OCI-LY1 (cell line): Measurements from ENCODE around the gene CLPTM1L.

Experiments
- H2AFZ ChIP-seq: fragments of 200-600 bp; sonication (generic), shearing (Covaris generic); 2 replicates; pipeline ENCODE4 v1.6.0; 2014; ENCODE audit warnings: antibody characterized with exemption, mild to moderate bottlenecking, low read length
- H3F3A ChIP-seq: fragments of 200-600 bp; sonication (generic), shearing (Covaris generic); 2 replicates; pipeline ENCODE4 v1.6.0; 2014; ENCODE audit warnings: mild to moderate bottlenecking, antibody characterized with exemption, low read length, moderate library complexity; ENCODE audit not compliant: insufficient read depth
- H3K27ac ChIP-seq: fragments of 200-600 bp; sonication (generic); 2 replicates; pipeline ENCODE4 v1.5.1; 2014; ENCODE audit warnings: low read length, mixed run types, mild to moderate bottlenecking, low read depth; ENCODE audit not compliant: poor library complexity, severe bottlenecking
- H3K27me3 ChIP-seq: fragments of 200-600 bp; sonication (generic); 2 replicates; pipeline ENCODE4 v1.6.0; 2014; ENCODE audit warnings: antibody characterized with exemption, mild to moderate bottlenecking, low read length, moderate library complexity; ENCODE audit not compliant: insufficient read depth
- H3K36me3 ChIP-seq: fragments of 200-600 bp; sonication (generic); 2 replicates; pipeline ENCODE4 v1.6.1; 2014; ENCODE audit warnings: mild to moderate bottlenecking, antibody characterized with exemption, low read length, moderate library complexity, mixed read lengths; ENCODE audit not compliant: insufficient read depth
- H3K4me1 ChIP-seq: fragments of 200-600 bp; sonication (generic); 2 replicates; pipeline ENCODE4 v1.5.1; 2014; ENCODE audit warnings: mild to moderate bottlenecking, low read length, moderate library complexity; ENCODE audit not compliant: insufficient read depth, severe bottlenecking
- H3K4me2 ChIP-seq: fragments of 200-600 bp; sonication (generic), shearing (Covaris generic); 2 replicates; pipeline ENCODE4 v1.6.1; 2014; ENCODE audit warnings: low read length
- H3K4me3 ChIP-seq: fragments of 200-600 bp; sonication (generic); 2 replicates; pipeline ENCODE4 v1.5.1; 2014; ENCODE audit warnings: low read length, low read depth, mild to moderate bottlenecking, mixed read lengths; ENCODE audit not compliant: poor library complexity, severe bottlenecking
- H3K79me2 ChIP-seq: fragments of 200-600 bp; shearing (Covaris generic); 2 replicates; pipeline ENCODE4 v1.6.1; 2016; ENCODE audit warnings: mixed run types, low read length, mixed read lengths; ENCODE audit not compliant: insufficient read depth
- H3K9ac ChIP-seq: fragments of 200-600 bp; sonication (generic), shearing (Covaris generic); 2 replicates; pipeline ENCODE4 v1.6.1; 2014; ENCODE audit warnings: mild to moderate bottlenecking, low read length, mixed read lengths
- H3K9me2 ChIP-seq: fragments of 200-600 bp; sonication (generic), shearing (Covaris generic); 2 replicates; pipeline ENCODE4 v1.6.1; 2014; ENCODE audit warnings: low read depth, mild to moderate bottlenecking, low read length, mixed read lengths
- H3K9me3 ChIP-seq: fragments of 200-600 bp; shearing (Covaris generic); 2 replicates; pipeline ENCODE4 v1.6.1; 2014; ENCODE audit warnings: low read length, mixed read lengths
- H4K20me1 ChIP-seq: fragments of 200-600 bp; sonication (generic), shearing (Covaris generic); 2 replicates; pipeline ENCODE4 v1.6.0; 2016; ENCODE audit warnings: mild to moderate bottlenecking, low read length; ENCODE audit not compliant: insufficient read depth
- CTCF ChIP-seq: fragments of 200-600 bp; sonication (generic), shearing (Covaris generic); IDR thresholded peaks from 2 replicates; pipeline ENCODE4 v1.5.1; 2017; ENCODE audit warnings: mild to moderate bottlenecking, antibody characterized with exemption, low read length, moderate library complexity, mixed read lengths
- EZH2 ChIP-seq: fragments of 200-600 bp; sonication (generic), shearing (Covaris generic); IDR thresholded peaks from 2 replicates; pipeline ENCODE4 v1.8.0; 2017; ENCODE audit warnings: borderline replicate concordance, mixed run types, mild to moderate bottlenecking, antibody characterized with exemption, low read length, moderate library complexity, mixed read lengths

Gene CLPTM1L

GRCh38 chr5:1332461-1333001 lies 12.4 kb downstream of the CLPTM1L start:
- H3K9me2 ChIP-seq: no peaks in the 10 kb centered on the region
- TF ChIP-seq EZH2 (no peak), CTCF (no peak)

GRCh38 chr5:1331861-1332405 lies 13.0 kb downstream of the CLPTM1L start:
- H4K20me1 ChIP-seq: no peaks in the 10 kb centered on the region
- H3K9ac ChIP-seq: no peak overlapping the region; the same call in 1 of the 2 replicates
- peaks cover 85% of the 10 kb centered on the region for H3K36me3 ChIP-seq
- H3K9me2 ChIP-seq: no peaks in the 10 kb centered on the region
- H2AFZ ChIP-seq: no peak overlapping the region
- no peaks in the 10 kb centered on the region for H3F3A ChIP-seq
- no peak overlapping the region for H3K4me3 ChIP-seq
- H3K27ac ChIP-seq: peak overlapping the region; percentile 65
- H3K27me3 ChIP-seq: no peaks in the 10 kb centered on the region
- no peak overlapping the region for H3K4me2 ChIP-seq
- peaks cover 25% of the 10 kb centered on the region for H3K4me1 ChIP-seq
- no peak for TF ChIP-seq EZH2
- no peaks in the 10 kb centered on the region for H3K79me2 ChIP-seq
- no peaks in the 10 kb centered on the region for H3K9me3 ChIP-seq

More at GRCh38 chr5:1332461-1333001, 12.4 kb downstream of the CLPTM1L start:
- H3K4me2 ChIP-seq: no peak overlapping the region
- no peaks in the 10 kb centered on the region for H3K9me3 ChIP-seq
- peaks cover 31% of the 10 kb centered on the region for H3K4me1 ChIP-seq
- H3F3A ChIP-seq: no peaks in the 10 kb centered on the region
- peak overlapping the region; percentile 65 for H3K27ac ChIP-seq
- H3K79me2 ChIP-seq: no peaks in the 10 kb centered on the region
- no peaks in the 10 kb centered on the region for H3K27me3 ChIP-seq
- H2AFZ ChIP-seq: no peak overlapping the region
- no peaks in the 10 kb centered on the region for H4K20me1 ChIP-seq
- H3K36me3 ChIP-seq: peaks cover 89% of the 10 kb centered on the region
- H3K4me3 ChIP-seq: no peak overlapping the region
- no peak overlapping the region for H3K9ac ChIP-seq

GRCh38 chr5:1330847-1331831 lies 13.8 kb downstream of the CLPTM1L start:
- Histone ChIP-seq H3K27me3 (no peaks in the 10 kb centered on the region), H3K4me1 (peaks cover 17% of the 10 kb centered on the region), H3K79me2 (no peaks in the 10 kb centered on the region), H3K9ac (no peak overlapping the region; the same call in 1 of the 2 replicates), H3K27ac (peak overlapping the region; percentile 65), H4K20me1 (no peaks in the 10 kb centered on the region), H3K9me3 (no peaks in the 10 kb centered on the region), H3F3A (no peaks in the 10 kb centered on the region), H3K9me2 (no peaks in the 10 kb centered on the region), H2AFZ (no peak overlapping the region), H3K4me3 (no peak overlapping the region), H3K4me2 (no peak overlapping the region), H3K36me3 (peaks cover 85% of the 10 kb centered on the region)
- no peak for TF ChIP-seq EZH2
- TF ChIP-seq CTCF: no peak
